Activated CD4-positive, alpha-beta T cell treated with anti-CD3 and anti-CD28 coated beads, Interleukin-2, Interleukin-4, amounts not matched to agents 100 ng/mL and 50 ng/mL, durations not matched to agents 16 hours and 8 hours (primary cell): ENCODE measurements around the gene FECH.
"Not testable (repeated sequence)": the region's sequence is repeated elsewhere in the genome, so short reads cannot be mapped to it uniquely, and the experiment has no call there.

Source experiments
- DNase-seq: peaks from one replicate; pipeline ENCODE4 v3.0.0-alpha.2; 2020; ENCODE audit warnings: low spot score

The FECH gene

GRCh38 chr18:57529151-57529550 is 57.4 kb downstream of the FECH start:
- no peak for DNase-seq

- DNase-seq = no peak
Measured at GRCh38 chr18:57527556-57528229, 58.8 kb downstream of the FECH start.

GRCh38 chr18:57523171-57523956 is 63.1 kb downstream of the FECH start:
- DNase-seq = no peak

GRCh38 chr18:57522348-57522747 is 64.2 kb downstream of the FECH start:
- DNase-seq = not testable (repeated sequence)

GRCh38 chr18:57519668-57520424 is 66.7 kb downstream of the FECH start:
- no peak for DNase-seq

- DNase-seq = no peak
Measured at GRCh38 chr18:57518533-57518932, 68.0 kb downstream of the FECH start.

GRCh38 chr18:57516056-57516455 is 70.4 kb downstream of the FECH start:
- DNase-seq = no peak

GRCh38 chr18:57505231-57505630 is 81.3 kb downstream of the FECH start:
- DNase-seq = no peak

GRCh38 chr18:57502624-57503023 is 83.9 kb downstream of the FECH start:
- no peak for DNase-seq

- no peak for DNase-seq
Measured at GRCh38 chr18:57498682-57499256, 87.7 kb downstream of the FECH start.
